OCI-M2 (cell line): ENCODE data around the gene GTSE1.
"Not testable (repeated sequence)": the region's sequence is repeated elsewhere in the genome, so short reads cannot be mapped to it uniquely, and the experiment has no call there.

Experiments
- DNase-seq: peaks from one replicate; lab custom pipeline; 2025; ENCODE audit not compliant: unreplicated experiment; lab: John Stamatoyannopoulos, UW

GTSE1 gene

GRCh38 chr22:46292173-46292572, 4.5 kb upstream of the GTSE1 start:
- DNase-seq = no peak

DNA sequence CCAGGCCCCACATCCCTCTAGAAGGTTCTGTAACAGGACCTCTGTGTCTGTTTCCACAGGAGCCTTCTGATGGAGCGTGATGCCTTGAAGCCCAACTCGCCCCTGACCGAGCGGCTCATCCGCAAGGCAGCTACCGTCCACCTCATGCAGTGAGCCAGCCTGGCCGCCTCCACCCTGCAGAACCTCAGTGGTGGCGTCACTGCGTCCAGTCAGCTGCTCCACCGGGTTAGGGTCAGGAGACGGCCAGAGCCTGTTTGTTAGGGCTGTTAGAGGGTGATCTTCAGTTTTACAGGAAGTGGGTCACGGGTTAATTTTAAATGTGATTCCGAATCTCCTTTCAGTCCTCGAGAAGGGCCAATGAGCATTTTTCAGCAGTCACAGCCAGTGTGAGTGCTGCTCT, 3.9 kb upstream of the GTSE1 start:
- DNase-seq = no peak

DNA sequence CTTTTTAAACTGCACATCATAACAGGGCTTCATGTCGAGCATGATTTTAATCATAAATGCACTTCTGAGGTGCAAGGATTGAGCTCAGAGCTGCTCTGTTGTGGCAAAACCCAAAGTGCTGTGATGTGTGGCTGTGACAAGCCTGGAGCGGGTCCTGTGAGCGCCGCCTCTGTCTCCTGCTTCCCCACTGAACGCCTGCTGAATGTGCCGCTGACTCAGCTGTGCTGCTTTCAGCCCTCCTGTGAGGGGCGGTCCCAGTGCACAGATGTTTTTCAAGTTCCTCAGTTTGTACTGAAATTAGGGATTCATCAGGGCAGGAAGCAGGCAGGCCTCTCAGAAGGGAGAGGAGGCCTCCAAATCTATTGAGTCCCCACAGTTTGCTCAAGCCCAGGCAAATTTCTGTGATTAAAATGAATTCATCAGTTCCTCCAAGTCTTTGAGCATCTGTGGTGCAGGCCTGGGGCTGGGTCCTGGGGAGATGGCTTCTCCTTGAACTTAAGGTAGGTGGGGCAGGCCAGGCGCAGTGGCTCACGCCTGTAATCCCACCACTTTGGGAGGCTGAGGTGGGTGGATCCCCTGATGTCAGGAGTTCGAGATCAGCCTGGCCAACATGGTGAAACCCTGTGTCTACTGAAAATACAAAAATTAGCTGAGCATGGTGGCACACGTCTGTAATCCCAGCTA, 3.0 kb upstream of the GTSE1 start:
- DNase-seq = no peak

GRCh38 chr22:46294784-46295183, 1.9 kb upstream of the GTSE1 start:
- no peak for DNase-seq

- no peak for DNase-seq
Observed at GRCh38 chr22:46295277-46295971, 1.2 kb upstream of the GTSE1 start.

DNA sequence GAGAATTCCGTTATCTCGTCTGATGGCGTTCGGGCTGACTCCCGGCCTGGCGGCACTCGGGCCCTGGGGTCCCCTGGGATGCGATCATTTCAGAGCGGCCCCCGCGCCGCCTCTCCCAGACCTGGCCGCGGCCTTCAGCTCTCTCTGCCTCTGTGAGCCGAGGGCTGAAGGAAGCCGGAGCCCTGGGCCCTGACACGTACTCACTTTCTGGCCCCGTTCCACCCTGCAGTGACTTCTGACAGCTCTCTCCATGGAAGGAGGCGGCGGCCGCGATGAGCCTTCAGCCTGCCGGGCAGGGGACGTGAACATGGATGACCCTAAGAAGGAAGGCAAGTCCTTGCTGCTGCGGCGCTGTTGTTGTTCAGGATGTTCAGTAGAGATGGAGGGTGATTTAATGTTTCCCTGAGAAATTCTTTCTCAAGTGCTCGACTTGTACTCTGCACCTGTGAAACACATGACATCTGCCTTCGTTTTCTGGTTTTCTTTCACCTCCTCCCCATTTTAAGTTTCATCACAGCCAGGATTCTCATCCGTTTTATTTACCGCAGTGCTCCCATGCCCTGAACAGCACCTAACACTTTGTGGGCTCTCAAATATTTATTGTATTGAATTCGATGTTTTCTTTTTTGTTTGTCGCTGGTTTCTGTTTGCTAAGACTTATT, 612 bp downstream of the GTSE1 start:
- no peak for DNase-seq

- no peak for DNase-seq
Observed at GRCh38 chr22:46299101-46299500, 2.4 kb downstream of the GTSE1 start.

GRCh38 chr22:46300491-46300890, 3.8 kb downstream of the GTSE1 start:
- DNase-seq = no peak

DNA sequence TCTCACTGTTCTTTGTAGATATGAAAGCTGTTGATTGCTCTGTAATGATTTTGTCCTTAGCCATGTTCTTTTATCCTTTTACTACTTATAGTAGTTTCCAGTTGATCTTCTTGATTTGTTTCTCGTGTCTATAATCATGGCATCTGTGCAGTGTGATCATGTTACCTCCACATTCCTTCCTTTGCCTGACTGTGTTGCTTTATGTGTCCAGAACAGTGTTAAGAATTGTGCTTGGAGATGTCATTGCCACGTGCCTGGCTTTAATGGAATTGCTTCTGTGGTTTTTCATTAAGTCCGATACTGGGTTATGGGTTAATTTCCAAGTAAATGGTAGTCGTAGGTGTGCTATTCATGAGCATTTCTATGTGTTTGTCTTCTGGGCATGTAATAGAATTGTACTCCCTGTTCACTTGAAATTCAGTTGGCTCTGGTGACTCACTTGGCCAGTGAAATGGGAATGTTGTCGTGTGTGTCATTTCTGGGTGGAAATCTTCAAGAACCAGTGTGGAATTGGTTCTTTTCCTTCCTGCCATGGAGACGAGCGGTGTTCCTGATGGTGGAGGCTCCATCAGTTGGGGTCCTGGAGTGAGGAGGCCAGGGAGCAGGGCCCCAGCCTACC, 6.8 kb downstream of the GTSE1 start:
- no peak for DNase-seq

DNA sequence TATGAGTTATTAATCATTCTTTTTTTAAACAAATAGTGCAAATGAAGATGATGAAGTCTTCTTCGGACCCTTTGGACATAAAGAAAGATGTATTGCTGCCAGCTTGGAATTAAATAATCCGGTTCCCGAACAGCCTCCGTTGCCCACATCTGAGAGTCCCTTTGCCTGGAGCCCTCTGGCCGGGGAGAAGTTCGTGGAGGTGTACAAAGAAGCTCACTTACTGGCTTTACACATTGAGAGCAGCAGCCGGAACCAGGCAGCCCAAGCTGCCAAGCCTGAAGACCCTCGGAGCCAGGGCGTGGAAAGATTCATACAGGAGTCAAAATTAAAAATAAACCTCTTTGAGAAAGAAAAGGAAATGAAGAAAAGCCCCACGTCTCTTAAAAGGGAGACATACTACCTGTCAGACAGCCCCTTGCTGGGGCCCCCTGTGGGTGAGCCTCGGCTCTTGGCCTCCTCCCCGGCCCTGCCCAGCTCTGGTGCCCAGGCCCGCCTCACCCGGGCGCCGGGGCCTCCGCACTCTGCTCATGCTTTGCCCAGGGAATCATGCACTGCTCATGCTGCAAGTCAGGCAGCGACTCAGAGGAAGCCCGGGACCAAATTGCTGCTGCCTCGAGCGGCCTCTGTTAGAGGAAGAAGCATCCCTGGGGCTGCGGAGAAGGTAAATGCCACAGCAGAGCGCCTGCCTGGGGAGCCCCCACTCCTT, 11.8 kb downstream of the GTSE1 start:
- DNase-seq = no peak

DNA sequence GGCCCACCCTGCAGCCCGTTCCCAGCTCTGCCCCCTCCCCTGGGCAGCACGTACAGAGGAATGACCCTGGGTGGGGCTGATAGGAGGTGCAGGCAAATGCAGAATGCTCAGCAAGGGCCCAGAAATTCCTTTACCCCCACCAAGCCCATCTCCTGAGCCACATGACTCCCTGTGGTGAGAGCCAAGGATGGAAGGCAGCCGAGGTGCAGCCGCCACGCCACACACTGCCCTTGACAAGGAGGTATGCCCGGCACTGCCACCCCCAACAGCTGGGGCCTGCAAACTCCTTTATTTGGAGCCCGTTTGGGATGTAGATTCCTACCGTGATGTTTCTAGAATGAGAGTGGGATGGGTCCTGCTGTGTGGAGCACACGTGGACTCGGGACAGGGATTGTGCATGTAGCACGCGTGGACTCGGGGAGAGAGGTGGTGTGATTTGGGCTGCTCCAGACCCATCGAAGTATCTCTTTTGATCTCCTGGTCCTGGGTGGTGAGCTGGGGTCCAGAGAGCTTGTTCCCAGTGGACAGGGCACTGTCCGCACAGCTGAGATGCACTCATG, 12.9 kb downstream of the GTSE1 start:
- no peak for DNase-seq

GRCh38 chr22:46312056-46312455, 15.4 kb downstream of the GTSE1 start:
- no peak for DNase-seq

- DNase-seq = not testable (repeated sequence)
Observed at GRCh38 chr22:46312848-46313247, 16.2 kb downstream of the GTSE1 start.

GRCh38 chr22:46315976-46316375, 19.3 kb downstream of the GTSE1 start:
- DNase-seq = no peak

DNA sequence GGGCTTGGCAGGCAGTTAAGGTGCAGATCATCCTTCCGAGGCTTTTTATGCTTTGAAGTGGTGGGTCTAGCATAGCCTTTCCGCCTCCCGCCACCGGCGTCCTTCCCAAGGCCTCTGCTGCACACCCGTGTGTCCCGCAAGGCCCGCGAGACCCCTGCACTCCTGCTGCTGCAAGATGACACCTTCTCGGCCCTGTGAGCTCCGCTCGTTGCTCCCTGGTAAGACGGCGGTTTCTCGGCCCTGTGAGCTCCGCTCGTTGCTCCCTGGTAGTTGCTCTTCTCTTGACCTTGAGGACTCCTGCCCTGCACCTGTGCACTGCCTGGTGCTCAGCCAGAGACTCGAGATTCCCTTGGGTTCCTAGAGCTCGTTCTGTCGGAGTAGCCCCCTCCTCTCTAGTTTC, 21.0 kb downstream of the GTSE1 start:
- DNase-seq = no peak

DNA sequence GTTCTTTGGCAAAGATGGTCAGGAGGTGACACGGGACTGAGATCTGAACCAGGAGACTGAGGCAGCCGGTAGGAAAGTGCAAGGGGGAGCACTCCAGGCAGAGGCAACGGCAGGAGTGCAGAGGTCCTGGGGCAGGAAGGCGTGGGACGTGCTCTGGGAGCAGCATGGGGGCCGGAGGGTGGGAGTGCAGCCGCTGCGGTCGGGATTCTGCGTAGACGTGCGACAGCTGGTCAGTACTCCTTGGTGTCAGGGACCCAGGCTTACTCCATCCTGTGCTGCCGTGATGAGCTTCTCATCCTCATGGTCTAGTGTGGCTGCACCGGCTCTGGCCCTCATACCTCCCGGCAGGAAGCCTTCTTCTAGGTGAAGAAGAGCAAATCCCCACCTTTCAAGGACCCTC, 21.9 kb downstream of the GTSE1 start:
- no peak for DNase-seq

DNA sequence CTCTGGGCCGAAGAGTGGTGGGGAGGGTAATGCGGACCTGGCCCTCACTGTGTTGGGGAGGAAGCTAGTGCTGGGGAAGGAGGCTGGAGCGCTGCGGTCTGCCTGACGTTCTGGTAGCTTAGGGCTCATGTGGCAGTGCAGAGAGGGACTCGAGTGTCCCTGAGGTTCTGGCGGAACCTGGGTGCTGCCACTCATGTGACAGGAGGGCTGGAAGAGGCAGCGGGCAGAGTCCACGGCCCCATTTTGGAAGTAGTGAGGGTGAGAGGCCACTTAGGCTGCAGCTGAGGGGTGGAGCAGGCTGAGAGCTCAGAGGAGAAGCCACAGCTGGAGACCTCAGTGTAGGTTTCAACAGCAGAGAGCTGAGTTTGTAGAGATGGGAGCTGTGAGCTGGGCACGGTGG, 22.6 kb downstream of the GTSE1 start:
- no peak for DNase-seq

- no peak for DNase-seq
Observed at GRCh38 chr22:46320166-46320710, 23.6 kb downstream of the GTSE1 start.

DNA sequence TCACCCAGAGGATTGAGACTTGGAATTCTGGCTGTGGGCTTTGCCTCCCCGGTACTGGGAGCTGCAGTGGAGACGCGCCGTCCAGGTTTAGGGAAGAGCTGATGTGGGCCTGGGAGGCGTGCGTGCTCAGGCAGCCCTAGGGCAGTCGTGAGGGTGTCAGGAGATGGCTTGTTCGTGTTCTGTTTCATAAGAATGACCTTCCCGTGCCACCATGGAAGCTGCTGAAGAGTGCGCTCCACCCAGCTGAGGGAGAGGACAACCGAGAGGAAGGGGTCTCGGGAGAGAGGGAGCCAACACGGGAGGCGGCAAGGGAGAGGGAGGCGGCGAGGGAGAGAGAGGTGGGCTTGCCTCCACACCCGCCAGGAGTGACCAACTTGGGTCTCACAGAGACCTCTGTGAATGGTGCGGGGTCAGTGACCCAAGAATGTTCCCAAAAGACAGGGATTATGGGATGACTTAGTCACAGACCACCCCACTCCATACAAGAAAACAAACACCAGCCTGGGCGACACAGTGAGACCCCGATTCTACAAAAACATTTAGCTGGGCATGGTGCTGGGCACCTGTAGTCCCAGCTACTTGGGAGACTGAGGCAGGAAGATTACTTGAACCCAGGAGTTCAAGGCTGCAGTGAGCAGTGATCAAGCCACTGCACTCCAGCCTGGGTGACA, 24.2 kb downstream of the GTSE1 start:
- no peak for DNase-seq

DNA sequence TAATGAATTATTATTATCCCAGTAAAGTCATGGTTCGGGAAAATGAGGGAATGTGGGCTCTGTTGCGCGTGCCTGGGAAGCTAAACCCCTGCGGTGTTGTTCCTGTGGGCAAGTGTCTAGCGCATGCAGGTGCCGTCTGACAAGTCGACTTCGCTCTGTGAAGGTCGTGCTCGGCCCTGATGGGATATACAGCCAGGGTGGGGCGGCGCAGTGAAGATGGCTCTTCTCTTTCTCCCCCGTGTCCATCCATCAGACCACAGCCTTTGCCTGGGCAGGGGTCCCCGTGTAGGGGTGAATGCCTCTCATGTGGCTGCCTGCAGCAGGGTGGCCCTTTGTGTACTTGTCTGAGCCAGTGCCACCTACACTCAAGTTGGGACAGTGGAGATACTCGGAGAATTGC, 26.0 kb downstream of the GTSE1 start:
- no peak for DNase-seq
